Ammon's horn (tissue), 1 donor: ENCODE data around the gene ITFG2.

Experiments used
- DNase-seq: peaks from one replicate; pipeline ENCODE4 v3.0.0-alpha.2; 2016; ENCODE audit warnings: low spot score

The ITFG2 gene

DNA sequence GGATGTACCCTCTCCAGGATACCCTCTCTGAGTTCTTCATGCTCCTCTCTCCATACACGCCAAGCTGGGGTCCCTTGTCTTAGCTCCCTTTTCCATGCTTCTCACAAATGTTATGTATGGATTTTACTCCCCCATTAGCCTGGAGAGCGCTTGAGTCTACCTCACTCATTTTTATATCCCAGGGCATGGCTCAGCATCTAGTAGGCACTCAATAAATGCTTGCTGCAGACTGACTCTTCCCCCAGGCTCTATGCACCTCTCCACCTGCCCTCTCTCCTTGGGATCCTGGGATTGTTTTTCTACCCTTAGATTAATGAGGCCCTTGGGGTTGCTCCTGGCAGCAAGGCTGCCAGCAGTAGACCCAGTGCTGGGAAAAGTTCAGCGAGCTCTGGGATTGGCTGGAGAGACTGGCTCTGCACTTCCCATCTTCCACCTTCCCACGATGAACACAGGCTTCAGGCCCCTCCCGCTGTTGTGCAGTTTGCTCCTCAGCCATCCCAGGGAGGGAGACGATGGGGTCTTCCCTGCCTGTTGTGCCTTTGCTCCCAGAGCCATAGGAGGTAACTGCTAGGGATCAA lies 20.2 kb downstream of the ITFG2 start:
- DNase-seq, result no peak

DNA sequence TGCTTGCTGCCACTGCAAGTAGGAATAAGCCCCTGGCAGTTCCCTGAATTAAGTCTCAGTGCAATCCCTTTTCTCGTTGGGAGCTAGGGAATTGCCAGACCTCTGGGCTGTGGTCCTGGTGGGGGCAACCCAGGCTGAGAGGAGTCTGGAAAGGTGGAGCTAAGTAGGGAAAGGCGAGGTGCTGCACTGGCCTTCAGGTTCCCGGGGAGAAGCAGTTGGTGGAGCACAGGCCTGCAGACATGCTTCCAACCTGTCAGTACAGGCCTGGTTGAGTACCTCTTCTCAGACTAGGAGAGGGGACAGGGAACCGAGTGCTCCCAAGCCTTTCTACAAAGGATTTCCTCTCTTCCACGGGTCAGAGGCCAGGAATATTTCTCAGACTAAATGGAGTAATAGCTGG lies 20.9 kb downstream of the ITFG2 start:
- DNase-seq, result no peak

DNA sequence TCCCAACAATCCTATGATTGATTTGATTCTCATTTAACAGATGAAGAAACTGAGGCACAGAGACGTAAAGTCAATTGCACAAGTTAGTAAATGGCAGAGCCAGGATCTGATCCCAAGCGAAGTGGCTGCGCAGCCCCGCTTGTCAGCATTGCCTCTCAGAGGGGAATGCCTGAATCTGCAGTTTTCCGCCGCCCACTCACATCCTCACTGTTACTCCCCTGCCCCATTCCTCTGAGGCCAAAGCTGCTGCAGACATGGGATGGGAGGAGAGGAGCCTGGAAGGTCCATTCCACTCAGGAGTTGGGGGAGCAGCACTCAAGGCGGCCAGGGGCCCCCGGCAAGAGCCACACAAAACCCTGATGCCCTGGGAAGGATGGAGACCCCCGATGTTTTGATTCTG lies 21.3 kb downstream of the ITFG2 start:
- DNase-seq, result no peak

DNA sequence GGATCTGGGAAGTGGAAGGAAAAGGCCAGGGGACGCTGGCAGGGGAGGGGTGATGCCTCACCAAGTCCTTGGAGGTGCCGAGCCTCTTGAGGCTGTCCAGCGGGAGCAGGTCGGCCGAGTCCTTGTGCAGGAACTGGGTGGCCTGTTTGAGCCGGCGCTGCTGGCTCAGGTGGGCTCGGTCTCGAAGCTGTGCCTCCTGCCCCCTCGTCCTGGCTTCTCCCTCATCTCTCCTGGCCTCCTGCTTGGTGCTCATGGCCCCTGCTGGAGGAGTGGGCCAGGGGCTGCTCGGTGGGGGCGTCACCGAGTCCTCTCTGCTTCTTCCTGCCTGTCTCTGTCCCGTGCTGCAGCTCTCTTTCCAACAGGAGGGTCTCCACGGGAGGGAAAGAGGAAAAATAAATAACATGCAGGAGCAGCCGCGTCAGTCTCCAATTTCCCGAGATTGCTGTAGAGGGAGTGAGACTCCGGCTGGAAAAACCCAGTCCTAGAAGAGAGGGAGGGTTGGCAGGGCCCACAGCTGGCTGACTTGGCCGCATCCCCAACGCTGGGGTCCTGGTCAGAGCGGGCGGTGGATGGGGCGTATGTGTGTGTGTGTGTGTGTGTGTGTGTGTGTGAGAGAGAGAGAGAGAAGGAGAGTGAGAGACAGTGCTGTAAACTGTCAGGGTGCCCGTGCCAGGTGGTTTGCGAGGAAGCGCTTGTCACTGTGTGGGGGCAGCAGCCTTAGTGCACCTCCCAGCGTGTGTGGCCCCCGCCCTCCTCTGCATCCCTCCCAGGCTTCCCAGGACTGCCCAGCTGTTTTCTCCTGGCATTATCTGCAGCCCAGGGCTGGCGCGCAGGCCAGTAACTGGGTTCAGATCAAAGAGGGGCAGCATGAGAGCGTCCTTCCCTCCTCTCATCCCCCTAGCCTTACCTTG lies 22.4 kb downstream of the ITFG2 start, which contains the start of gene NRIP2:
TSS of gene NRIP2 (minus strand) at position 455 of the 911 bp plus-strand sequence. CDS start at position 403, 52 bp downstream.
- peak; percentile 82 for DNase-seq

DNA sequence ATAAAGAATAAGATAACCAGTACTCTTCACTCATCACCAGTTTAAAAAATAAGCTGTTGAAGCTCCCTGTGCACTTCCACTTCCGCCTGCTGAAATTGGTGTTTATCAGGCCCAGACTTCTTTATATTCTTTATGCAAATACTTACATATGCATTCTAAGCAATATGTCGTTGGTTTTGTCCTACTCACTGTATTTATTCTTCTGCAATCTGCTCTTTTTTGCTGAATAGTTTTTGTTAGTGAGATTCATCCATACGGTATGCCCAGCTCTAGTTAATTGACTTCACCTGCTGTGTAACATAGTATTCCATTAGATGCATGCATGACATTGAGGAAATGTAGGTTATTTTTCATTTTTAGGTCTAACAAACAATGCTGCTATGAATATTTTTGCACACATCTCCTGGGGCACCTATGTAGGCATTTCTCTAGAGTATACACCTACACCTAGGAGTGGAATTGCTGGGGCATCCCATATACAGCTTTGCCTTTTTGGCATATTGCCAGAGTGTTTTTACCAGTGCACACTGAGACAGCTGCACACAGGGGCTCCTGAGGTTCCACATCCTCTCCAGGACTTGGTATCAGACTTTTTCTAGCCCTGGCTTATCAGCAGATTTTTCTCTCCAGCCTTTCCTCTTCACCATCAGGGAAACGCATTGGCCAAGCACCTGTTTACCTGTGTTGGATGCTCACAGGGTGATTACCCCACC lies 23.4 kb downstream of the ITFG2 start:
- no peak for DNase-seq

DNA sequence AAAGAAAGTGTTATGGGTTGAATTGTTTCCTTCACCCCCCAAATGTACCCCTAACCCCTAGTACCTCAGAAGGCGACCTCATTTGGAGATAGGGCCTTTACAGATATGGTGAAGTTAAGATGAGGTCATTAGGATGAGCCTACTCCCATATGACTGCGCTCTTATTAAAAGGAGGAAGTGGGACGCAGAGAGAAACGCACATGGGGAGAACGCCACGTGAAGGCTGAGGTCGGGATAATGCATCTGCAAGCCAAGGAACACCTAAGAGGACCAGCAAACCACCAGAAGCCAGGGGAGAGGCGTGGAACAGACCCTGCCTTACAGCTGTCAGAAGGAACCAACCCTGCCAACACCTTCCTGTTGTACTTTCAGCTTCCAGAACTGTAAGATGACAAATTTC lies 24.1 kb downstream of the ITFG2 start:
- no peak for DNase-seq

DNA sequence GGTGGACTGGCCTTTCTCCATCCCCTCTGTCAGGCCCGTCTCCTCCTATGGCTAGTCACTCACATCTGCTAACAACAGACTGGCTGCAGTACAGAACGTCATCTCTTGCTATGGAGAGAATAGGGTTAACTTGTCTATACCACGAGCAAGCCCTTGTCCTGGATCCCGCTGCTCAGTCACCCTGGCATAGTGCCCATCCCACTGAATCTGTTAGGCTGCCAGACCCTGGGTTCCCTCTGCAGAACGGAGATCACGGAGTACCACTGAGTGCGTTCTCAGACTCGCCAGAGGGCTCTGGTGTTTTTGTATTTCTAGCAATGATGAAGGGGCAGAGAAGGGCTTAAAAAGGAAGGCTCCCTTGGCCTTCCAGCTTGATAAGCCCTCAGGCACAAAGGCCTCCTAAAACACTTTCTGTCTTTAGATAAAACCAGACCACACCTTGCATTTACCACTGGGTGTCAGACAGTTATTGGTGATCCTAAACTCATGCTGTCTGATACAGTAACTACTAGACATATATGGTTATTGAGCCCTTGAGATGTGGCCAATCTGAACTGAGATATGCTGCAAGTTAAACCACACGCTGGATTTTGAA lies 28.7 kb downstream of the ITFG2 start:
- DNase-seq, result no peak

DNA sequence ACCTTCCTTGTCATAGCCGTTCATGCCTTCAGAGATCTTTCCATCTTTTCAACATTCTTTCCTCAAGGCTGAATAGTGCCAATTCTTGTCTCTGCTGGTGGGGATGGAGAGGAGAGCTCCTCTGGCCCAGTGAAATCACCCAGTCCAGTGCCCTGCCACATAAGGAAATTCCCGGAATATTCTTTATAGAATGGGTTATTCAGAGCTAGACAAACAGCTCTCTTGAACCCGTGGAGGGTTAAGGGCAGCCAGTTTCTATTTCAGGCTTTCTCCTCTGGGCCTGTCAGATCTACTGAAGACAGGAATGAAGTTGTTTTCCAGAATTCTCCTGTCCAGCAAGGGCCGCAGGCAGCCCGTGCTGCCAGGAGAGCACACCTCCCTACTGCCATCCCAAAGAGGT lies 30.5 kb downstream of the ITFG2 start:
- DNase-seq, result no peak

DNA sequence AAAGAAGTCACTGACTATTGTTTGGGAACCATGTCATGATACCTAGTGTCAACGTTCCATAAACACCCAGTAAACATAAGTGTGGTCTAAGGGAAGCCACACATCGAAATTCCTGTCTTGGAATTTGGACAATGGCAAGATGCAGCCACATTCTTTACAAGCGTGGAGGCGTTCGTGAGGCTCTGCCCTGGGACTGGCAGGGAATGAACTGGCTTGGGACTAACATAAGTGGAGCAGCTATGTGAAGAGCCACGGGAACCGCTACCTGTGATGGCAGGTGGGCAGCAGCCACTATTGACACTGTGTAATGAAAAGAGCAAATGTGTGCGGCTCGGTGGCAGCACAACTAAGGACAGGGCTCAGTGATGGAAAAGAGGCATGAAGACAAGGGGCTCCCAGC lies 32.3 kb downstream of the ITFG2 start:
- DNase-seq, result no peak

DNA sequence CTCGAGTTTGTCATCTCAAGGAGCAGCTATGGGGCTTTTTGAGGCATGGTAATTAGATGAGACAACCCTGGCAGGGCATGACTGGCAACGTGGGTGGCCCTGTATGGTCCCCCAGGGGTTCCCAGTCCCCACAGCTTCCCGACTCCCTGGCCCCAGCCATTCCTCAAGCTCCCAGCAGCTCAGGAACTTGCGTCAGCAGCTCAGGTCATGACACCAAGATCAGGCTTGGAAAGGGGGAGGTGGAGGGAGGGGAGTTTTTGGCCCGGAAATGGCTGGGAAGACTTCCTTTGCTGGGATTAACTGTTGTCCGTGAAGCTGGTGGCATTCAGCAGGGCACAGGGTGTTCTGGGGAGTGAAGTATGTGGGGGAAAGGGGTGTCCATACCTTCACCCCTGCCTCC lies 32.8 kb downstream of the ITFG2 start:
- no peak for DNase-seq

DNA sequence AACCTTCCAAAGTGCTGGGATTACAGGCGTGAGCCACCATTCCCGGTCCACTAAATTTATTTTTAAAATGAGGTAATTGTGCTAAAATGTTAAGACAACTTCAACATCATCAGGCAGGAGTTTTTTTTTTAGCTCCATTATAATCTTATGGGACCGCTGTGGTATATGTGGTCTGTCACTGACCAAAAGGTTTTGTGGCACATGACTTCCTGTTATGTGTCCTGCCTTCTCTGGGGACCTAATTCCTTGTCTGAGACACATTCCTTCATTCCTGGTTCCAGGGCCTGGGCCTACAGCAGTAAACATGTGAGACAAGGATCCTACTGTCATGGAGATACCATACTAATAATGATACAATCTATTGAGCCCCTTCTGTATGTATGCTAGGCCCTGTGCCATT lies 39.5 kb downstream of the ITFG2 start:
- no peak for DNase-seq

DNA sequence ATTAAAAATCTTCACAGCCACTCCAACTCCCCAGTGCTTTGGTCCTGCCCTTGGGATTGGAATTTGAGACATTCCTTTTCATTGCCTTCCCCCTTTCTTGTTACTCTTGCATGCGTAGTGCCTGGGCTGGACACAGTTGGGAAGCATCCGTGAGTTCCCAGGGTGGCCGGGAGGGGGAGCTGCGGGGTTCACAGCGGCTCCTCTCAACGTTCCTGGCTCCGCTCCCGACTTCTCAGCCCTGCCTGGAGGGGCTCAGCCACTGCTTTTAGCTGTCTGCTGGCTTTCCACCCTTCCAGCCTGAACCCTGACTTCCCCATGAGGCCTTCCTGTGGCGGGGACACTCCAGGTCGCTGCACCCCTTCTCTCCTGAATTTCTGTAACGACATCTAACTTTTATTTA lies 41.2 kb downstream of the ITFG2 start:
- DNase-seq, result peak; percentile 85

DNA sequence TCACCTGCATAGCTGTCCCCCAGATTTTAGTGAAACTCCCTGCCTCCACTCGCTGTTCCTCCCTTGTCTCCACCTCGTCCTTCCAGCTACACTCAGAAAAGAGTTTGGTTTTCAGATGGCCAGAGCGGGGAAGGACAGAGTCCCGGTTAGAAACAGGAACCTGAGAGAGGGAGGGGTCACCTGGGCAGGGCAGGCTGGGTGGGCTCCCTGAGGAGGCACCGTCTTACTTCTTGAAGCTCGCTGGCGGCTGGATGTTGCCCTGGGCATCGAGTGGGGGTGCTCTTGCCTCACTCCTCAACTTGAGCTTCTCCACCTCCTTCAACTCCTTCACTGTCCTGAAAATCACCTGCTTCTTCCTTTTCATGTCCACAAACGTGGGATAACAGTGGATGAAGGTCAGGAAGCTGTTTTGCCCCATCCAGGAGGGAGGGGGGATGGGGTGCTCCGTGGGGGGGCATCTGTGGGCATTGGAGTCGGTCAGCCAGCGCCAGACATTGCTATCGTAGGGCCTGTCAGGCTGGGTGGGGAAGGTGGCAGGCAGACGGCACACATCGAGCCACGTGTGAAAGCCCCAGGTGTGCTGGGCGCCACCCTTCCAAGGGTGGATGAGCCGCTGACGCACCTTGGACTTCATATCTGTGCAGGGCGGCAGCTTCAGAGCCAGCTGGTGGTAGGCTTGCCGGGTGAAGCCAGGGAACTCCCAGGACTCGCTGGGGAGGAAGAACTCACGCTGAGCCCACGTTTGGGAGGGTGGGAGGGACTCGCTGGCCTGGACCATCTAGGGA lies 42.4 kb downstream of the ITFG2 start:
- no peak for DNase-seq

DNA sequence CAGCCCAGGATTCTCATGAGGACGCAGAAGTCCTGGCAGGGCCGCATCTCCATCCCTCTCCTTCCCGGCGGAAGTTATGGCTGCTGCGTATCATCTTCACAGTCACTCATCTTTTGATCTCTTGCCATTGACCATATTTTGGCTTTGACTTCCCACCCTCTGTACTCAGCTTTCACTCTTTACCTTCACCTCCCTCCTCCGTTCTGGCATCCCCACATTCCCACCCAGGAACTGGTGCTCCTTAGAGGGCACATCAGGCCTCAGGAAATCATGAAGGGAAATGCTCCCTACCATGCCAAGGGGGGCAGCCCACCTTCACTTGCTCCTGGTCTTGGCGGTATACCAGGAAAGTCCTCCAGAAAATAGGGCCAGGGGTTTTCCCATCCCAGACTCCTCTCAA lies 43.1 kb downstream of the ITFG2 start:
- DNase-seq, result no peak

DNA sequence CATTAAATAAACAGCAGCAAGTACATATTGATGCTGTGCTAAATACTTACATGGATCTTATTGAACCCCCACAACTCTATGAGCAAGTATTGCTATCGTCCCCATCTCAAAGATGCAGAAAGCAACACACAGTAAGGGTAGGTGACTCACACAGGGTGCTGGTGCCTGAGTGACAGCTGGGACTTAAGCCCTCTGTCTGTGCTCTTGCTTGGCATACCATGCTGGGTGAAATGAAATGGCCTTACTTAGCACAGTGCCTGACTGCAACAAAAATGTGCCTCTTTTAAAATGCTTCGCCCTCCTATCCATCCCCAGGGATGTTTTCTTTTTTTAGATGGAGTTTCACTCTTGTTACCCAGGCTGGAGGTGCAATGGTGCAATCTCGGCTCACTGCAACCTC lies 43.6 kb downstream of the ITFG2 start:
- DNase-seq, result no peak

DNA sequence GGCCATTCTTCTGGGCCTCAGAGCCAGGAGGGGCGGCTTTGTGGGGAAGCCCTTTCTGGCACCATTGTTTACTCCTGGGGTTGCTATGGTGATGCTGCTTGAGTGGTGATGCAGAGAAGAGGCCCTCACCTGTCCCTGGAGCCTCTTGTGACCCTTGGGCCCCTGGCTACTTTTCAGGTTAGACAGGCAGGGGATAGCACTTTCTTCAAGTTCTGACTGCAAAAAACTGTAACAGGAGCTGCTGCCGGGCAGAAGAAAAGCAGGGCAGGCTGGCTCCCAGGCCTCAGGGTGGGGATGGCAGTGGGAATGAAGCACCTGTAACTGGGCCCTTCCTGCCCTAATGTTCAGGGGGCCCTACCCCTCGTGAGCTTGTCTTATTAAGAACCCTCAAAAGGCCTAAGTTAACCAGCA lies 44.6 kb downstream of the ITFG2 start, which contains the start of gene TEX52:
TSS of gene TEX52 (minus strand) at position 19 of the 411 bp plus-strand sequence. CDS start at position 6, 13 bp downstream.
- DNase-seq, result no peak

DNA sequence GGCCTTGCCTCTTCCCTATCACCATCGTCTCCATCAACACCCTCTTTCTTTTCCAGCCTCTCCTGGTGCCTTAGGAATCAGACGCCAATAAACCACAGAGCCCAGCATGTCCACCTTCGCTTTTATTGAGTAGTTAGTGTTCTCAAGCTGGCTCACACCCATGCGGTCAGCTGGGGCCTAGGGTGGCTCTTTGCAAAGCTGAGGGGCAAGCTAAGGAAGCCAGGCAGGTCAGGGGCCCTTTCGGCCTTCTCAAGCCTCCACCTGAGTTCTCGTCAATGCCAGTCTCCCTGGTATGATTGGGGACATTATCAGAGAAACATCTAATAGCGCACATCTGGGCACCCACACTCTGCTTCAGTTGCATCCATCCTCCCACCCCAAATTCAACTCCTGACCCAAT lies 45.1 kb downstream of the ITFG2 start:
- DNase-seq, result no peak

DNA sequence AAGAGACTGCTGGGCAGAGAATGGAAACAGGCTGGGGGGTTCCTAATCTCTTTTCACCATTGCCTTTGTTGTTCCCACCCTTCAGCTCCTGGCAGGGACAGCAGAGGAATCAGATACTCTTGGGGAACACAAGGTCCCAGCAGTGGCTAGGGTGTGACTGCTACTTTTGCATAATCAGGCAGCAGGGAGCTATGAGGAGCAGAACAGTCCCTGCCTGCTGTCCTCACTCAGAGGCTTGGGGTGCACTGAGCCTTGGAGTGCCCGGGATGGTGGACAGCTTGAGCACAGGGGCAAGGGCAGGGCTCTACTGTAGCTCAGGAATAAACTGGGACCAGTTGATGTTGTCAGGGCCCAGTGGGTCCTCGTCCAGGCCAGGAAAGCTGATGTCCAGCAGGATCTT lies 45.9 kb downstream of the ITFG2 start:
- no peak for DNase-seq

DNA sequence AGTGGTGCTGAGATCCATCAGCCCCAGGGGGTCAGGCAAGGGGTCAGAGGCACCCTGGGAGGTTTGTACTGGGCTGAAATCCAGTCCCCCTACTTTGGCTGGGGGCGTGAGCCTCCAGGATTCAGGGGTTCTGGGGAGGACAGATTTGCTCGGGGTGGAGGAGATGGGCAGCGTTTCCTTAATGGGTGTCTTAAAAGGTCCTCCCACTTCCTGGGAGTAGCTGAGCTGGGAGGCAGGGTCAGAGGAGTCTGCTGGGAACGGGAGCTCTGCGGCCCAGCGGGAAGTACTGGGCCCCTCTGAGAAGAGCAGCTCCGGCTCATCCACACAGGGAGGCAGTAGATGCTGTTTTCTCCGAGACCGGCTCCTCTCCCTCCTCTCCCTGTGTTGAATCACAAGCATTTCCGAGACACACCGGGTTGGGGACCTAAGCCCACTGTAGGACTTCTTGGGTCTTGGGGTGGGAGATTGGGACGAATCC lies 46.5 kb downstream of the ITFG2 start:
- DNase-seq, result no peak

DNA sequence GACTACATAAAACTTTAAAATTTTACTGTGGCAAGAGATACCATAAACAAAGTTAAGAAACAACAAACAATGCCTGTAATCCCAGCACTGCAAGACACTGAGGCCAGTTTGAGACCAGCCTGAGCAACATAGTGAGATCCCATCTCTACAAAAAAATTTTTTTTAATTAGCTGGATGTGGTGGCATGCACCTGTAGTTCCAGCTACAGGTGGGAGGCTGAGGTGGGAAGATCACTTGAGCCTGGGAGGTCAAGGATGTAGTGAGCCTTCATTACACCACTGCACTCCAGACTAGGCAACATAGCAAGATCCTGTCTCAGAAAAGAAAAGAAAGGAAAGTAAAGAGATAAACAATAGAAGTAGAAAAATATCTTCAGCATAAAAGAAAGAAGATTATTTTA lies 47.7 kb downstream of the ITFG2 start:
- no peak for DNase-seq

DNA sequence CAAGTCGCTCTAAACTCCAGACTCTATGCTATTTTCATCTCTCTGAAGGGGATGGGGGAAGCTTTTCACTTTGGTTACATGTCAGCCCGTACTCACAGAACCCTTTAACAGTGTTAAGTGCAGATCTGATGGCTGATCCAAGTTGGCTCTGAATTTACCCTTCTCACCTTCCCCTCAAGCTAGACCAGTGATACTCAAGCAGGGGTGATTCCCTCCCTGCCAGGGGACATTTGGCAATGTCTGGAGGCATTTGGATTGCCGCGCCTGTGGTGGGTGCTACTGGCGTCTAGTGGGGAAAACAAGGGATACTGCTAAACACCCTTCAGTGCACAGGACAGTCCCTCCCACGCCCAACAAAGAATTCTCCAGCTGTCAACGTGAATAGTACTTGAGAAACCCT lies 50.4 kb downstream of the ITFG2 start:
- no peak for DNase-seq
